AG08396 (cell line): Measurements from ENCODE around the gene GPR161.
"Not testable (repeated sequence)": the region's sequence is repeated elsewhere in the genome, so short reads cannot be mapped to it uniquely, and the experiment has no call there.

Source experiments
- DNase-seq: peaks from one replicate; pipeline ENCODE4 v3.0.0; 2012; ENCODE audit warnings: low spot score, mixed read lengths

Gene GPR161

GRCh38 chr1:168136709-168137514 is at the start of gene GPR161:
Gene GPR161 (minus strand): TSS chr1:168136930. CDS start chr1:168104850, 32,080 bp downstream.
- peak; percentile 72 for DNase-seq

DNA sequence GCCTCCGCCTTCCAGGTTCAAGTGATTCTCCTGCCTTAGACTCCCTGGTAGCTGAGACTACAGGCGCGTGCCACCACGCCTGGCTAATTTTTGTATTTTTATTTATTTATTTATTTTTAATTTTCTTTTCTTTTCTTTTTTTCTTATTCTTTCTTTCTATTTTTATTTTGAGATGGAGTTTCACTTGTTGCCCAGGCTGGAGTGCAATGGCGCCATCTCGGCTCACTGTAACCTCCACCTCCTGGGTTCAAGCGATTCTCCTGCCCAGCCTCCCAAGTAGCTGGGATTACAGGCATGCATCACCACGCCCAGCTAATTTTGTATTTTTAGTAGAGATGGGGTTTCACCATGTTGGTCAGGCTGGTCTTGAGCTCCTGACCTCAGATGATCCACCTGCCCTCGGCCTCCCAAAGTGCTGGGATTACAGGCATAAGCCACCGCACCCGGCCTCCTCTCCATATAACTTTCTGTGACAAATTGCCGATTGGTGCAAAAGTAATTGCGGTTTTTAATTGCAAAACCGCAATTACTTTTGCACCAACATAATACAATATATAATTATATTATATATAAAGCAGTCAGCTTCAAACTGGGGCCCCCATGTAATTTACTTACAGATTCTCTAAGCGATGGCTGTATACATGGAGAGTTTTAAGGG is 44.5 kb upstream of the GPR161 start:
- not testable (repeated sequence) for DNase-seq

DNA sequence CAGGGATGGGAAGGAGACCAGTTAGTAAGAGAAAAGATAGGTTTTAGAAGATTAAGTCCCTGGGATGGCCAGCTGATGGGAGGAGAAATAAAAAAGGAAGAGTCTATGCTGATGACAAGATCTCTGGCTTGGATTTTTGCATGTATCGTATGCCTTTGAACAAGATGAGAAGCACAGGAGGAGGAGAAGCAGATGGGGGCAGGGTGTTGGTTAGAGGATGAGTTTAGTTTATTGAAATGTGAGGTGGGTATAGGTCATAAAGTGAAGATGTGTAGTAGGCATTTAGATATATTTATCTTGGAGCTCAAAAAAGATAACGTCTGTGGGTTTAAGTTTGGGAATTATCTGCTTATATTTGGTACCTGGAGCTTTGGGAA is 43.4 kb upstream of the GPR161 start:
- no peak for DNase-seq

- peak; percentile 24 for DNase-seq
Observed at GRCh38 chr1:168179438-168180147, 42.9 kb upstream of the GPR161 start.

- peak; percentile 93 for DNase-seq
Observed at GRCh38 chr1:168178638-168179437, 42.1 kb upstream of the GPR161 start, which contains the start of gene TIPRL. Gene TIPRL (plus strand): TSS chr1:168178962. CDS start chr1:168179078, 116 bp downstream.

DNA sequence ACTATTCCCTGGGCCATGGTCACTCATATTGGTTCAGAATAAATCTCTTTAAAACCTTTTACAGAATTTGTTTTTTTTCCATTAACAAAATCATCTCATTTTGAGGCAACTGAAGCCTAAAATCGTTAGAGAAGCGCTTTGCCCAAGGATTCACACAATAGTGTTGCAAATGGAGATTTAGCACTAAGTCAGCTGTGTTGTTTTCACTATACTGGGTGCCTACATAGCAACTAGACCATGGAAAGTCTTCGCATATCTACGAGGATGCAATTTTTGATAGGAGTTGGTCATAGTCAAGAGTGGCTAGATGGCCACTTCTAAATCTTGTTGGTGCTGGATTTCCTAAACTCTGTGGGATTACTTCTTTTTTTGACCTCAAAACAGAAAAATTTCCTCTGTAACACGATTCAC is 41.5 kb upstream of the GPR161 start:
- no peak for DNase-seq

DNA sequence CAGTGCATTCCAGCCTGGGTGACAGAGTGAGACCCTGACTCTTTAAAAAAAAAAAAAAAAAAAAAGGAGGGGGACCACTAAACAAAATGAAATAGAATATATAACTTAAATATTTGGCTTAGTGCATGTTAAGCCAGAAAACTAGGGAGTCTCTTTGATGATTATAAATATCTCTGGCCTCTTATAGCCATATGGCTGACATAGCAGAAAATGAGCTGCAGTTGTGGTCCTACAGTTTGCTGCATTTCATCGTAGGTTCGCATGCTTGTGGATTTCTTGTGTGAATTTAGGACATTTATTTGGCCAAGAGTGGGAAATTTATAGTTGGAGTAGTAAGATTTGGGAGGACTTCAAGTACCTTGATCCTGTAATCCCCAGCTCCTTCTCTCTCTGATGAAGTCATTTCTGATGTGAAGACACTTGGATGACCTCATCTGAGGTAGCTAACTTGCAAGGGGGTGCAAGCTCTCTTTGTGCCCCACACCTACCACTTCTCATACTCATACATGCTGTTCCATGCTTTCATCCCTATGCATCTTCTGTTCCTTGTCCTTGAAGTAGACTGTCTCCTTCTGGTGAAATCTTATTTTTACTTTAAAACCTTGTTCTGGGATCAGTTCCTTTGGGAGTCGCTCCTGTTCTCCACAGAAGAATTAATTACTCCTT is 35.7 kb upstream of the GPR161 start:
- no peak for DNase-seq

DNA sequence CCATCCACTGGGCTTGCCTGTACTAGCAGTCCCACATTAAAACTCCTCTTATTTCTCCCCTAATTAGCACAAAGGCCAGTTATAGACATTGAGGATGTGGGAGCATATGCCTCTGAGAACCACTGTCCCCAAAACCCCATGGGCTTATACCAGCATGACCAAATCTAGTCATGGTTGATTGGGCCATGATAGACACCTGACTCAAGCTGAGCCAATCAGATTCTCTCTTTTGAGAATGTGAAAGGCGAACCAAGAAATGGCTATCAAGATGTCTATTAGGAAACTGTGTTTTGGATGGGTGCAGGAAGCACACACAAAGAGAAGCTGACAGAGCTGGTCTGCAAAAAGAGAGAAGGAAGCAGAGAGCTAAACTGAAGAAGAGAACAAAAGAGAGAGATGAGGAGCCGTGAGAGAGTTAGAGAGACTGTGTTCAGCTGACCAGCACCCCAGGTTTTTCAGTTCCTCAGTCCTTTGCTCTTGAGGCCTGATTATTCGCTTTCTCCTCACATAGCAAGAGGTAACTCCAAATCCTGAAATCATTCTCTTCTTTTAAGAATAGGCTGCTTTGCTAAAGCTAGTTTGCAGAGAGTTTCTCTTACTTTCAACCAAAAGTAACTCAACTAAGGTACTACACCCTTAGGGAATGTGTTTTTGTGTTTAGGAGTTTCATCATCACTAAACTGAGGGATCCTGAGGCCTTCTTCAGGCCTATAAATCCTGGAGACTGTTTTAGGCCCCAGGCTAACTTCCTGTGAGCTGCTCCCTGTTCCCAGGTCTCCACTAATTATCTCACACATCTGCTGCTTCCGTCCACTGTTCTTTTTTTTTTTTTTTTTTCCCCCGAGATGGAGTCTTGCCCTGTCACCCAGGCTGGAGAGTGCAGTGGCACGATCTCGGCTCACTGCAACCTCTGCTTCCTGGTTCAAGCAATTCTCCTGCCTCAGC is 34.1 kb upstream of the GPR161 start:
- no peak for DNase-seq

DNA sequence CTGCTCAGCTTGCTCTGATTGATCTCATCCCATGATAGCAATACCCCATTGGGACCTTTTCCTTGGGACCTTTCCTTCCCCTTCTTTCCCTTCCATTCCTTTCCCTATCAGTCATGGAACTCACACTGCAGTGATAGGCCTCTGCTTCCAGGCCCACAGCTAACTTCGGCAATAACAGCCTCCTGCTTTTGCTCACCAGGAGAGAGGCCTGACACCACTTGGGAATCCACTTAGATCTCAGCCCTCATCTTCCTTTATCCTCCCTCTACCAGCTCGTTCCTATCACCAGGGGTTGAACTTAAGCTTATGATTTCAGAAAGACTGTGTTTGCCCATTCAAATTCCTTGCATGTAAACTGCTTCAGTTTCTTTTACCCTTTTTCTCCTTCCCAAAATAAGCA is 31.1 kb upstream of the GPR161 start:
- no peak for DNase-seq

DNA sequence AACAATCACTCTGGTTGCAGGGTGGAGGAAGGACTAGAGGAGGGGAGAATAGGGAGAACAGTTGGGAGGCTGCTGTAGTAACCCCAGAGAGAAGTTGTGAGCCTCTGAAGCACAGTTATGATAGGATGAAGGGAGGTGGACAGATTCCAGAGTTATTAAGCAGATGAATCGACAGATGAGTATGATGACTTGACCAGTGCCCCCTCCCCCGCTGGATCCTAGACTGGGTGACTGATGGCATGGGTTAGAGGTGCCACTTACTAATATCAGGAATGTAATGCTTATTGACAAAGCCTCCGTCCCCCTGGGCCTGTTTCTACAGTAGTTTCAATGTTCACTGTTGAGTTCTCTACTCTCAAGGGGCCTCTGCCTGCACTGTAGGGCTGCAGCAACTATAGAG is 28.0 kb upstream of the GPR161 start:
- DNase-seq, result no peak

- no peak for DNase-seq
Observed at GRCh38 chr1:168163670-168164069, 26.9 kb upstream of the GPR161 start.

DNA sequence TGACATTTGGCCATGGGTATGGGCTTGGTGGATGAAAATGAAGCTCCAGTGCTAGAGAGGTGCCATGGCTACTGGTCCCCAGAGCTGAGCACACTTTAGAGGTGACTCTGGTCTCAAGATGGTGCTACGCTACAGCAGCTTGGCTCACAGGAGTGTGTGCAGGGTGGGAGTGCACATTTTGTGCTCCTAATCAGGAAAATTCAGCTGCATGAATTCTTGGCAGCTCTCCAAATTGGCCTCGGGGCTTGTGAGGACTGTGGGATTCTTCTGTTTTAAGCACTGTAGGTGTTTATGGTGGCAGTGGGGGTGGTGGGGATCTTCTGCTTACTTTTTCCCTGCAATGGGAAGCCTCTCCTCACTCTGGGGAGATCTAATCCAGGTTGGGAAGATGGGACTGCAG is 24.7 kb upstream of the GPR161 start:
- no peak for DNase-seq

DNA sequence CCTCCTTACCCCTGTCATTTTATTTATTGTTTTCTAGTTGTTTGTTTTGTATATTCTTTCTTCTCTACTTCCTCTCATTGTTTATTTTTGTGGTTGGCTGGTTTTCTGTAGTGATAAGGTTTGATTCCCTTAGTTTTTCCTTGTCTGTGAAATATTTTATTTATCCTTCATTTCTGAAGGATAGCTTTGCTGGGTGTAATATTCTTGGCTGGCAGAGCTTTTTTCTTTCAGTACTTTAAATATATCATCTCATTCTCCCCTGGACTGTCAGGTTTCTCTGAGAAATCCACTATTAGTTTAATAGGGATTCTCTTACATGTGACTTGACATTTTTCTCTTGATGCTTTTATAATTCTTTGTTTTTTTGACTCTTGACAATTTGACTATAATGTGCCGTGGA is 23.2 kb upstream of the GPR161 start:
- no peak for DNase-seq

- no peak for DNase-seq
Observed at GRCh38 chr1:168159251-168159650, 22.5 kb upstream of the GPR161 start.

- no peak for DNase-seq
Observed at GRCh38 chr1:168157638-168158037, 20.9 kb upstream of the GPR161 start.

DNA sequence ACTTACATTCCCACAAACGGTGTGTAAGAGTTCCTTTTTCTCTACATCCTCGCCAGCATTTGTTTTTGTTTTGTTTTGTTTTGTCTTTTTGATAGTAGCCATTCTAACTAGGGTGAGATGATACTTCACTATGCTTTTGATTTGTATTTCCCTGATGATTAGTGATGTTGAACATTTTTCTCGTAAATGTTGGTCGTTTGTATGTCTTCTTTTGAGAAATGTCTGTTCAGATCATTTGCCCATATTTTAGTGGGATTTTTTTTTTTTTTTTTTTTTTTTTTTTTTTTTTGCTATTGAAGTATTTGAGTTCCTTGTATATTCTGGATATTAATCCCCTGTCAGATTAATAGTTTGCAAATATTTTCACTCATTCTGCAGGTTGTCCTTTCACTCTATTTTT is 19.2 kb upstream of the GPR161 start:
- no peak for DNase-seq

DNA sequence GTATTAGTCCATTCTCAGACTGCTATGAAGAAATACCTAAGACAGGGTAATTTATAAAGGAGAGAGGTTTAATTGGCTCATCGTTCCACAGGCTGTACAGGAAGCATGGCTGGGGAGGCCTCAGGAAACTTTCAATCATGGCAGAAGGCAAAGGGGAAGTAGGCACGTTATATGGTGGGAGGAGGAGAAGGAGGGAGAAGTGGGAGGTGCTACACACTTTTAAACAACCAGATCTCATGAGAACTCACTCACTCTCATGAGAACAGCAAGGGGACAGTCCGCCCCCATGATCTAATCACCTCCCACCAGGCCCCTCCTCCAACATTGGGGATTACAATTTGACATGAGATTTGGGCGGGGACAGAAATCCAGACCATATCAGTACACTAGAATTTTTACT is 18.0 kb upstream of the GPR161 start:
- DNase-seq, result not testable (repeated sequence)

- no peak for DNase-seq
Observed at GRCh38 chr1:168151935-168152334, 15.2 kb upstream of the GPR161 start.

- DNase-seq, result no peak
Observed at GRCh38 chr1:168150283-168150682, 13.6 kb upstream of the GPR161 start.

GRCh38 chr1:168148916-168149315 is 12.2 kb upstream of the GPR161 start:
- DNase-seq, result peak; percentile 24
